Stomach (tissue), 9 donors: ENCODE measurements around the gene REX1BD. TPM values are rescaled to one million over a fixed set of nuclear protein-coding genes. Genes with fewer than 3 reads are reported as not detected.
"Not testable (repeated sequence)": the region's sequence is repeated elsewhere in the genome, so short reads cannot be mapped to it uniquely, and the experiment has no call there.

Source experiments
- DNase-seq, 2 donors: peaks; one replicate each; pipeline versions ENCODE4 v3.0.0 to v3.0.0-alpha.2; 2013 to 2019
- H3K27ac ChIP-seq, 5 donors: fragments of 200-600 bp in 4 of 5; sonication (generic) in 4 of 5; one replicate each; pipeline ENCODE4 v1.5.1; 2013 to 2019; ENCODE audit warnings: mild to moderate bottlenecking in 1 of 5, moderate library complexity in 1 of 5
- H3K27me3 ChIP-seq, 3 donors: fragments of 200-600 bp; sonication (generic); one replicate each; pipeline ENCODE4 v1.5.1; 2017 to 2019; ENCODE audit warnings: mixed run types in 1 of 3
- H3K36me3 ChIP-seq, 4 donors: fragments of 200-600 bp; sonication (generic); 1 replicate in 3 of 4; 2 replicates in 1 of 4; pipeline ENCODE4 v1.5.1; 2016 to 2019
- H3K4me1 ChIP-seq, 4 donors: fragments of 200-600 bp; sonication (generic); one replicate each; pipeline ENCODE4 v1.5.1; 2016 to 2019
- H3K4me3 ChIP-seq, 4 donors: fragments of 200-600 bp; sonication (generic) in 3 of 4; one replicate each; pipeline ENCODE4 v1.5.1; 2016 to 2019; ENCODE audit warnings: mild to moderate bottlenecking in 1 of 4
- H3K9me3 ChIP-seq, 4 donors: fragments of 200-600 bp; sonication (generic); one replicate each; pipeline ENCODE4 v1.5.1; 2016 to 2019
- CTCF ChIP-seq, 7 experiments: fragments of 450-650 bp in 4 of 7; fragments of 200-600 bp in 3 of 7; sonication (generic) in 3 of 7; IDR thresholded peaks; one replicate each; pipeline ENCODE4 v1.5.1; 2016 to 2019; ENCODE audit warnings: antibody characterized with exemption in 7 of 7, control low read depth in 2 of 7, mild to moderate bottlenecking in 1 of 7
- EP300 ChIP-seq: sonication (generic); formaldehyde crosslinking; IDR thresholded peaks from one replicate; pipeline ENCODE4 v1.6.1; 2017; ENCODE audit warnings: antibody characterized with exemption
- POLR2A ChIP-seq, 4 donors: fragments of 450-650 bp; IDR thresholded peaks; one replicate each; pipeline ENCODE4 v1.6.1; 2016; ENCODE audit warnings: antibody characterized with exemption in 4 of 4, control low read depth in 2 of 4, mild to moderate bottlenecking in 1 of 4, moderate library complexity in 1 of 4
- POLR2AphosphoS5 ChIP-seq, 3 donors: sonication (generic); formaldehyde crosslinking; IDR thresholded peaks; one replicate each; pipeline ENCODE4 v1.6.1; 2016; ENCODE audit warnings: antibody characterized with exemption in 3 of 3
- WGBS, 5 donors: extraction: QIAGEN DNeasy Blood & Tissue Kit in 3 of 5; methylation state at CpG; one replicate each; pipeline versions ENCODE4 v1.1.5 to v1.1.7; 2013 to 2018; 5-methylcytosine and 5-hydroxymethylcytosine counted together
- intact Hi-C: fragments of 100-400 bp; cut with DNase I; formaldehyde crosslinking; loops from one replicate; pipeline ENCODE4 v1.15.1; 2023; ENCODE audit warnings: low total_unique reads
- polyA plus RNA-seq, 3 donors: library from polyadenylated mRNA; stranded (reverse); fragments of 200-250 nt; gene quantifications; one replicate each; pipeline ENCODE4 v1.2.3, GENCODE V29; 2013
- total RNA-seq, 5 donors: library from RNA; depleted of rRNA; stranded (reverse); fragments of >200 nt; gene quantifications; one replicate each; pipeline versions ENCODE4 v1.1.0 to v1.2.3, GENCODE V29; 2014 to 2016
- donor health status: healthy with polysubstance abuse.
- donor health status: Bipolar disorder and iron deficiency.
- donor health status: healthy.

REX1BD gene
- total and polyA plus RNA-seq, 8 donors = 15.6 to 483 (median 114) TPM

DNA sequence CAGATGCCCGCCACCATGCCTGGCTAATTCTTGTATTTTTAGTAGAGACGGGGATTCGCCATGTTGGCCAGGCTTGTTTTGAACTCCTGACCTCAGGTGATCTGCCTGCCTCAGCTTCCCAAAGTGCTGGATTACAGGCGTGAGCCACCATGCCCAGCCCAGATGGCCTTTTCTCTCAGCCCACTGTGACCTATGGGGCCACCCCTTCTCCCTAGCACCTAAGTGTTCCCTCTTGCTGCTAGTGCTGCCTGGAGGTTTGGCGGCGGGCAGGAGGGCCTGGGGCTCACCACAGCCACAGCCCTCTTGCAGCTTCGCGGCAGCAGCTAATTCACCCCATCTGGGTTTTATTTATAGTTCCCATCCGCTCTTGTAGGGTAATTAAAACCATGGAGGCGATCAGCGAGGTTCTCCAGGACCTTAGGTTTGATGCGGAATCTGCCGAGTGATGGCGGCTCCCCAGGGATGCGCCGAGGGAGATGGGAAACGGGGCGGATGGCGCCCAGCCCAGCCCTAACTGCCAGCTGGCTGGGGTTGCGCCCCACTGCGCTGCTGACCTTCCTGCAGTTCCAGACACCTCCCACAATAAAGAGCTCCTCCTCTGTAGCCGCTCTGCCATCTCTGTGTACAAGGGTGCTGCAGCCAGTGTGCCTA lies 3.3 kb downstream of the REX1BD start:
- TF ChIP-seq CTCF (IDR thresholded peaks at IDR 0.05) (no peak), POLR2AphosphoS5 (IDR thresholded peaks at IDR 0.05) (no peak), EP300 (no peak), POLR2A (IDR thresholded peaks at IDR 0.05) (no peak)
- H3K9me3 ChIP-seq = no peaks in the 10 kb centered on the region
- no peak for DNase-seq
- H3K27me3 ChIP-seq = peaks cover 0 to 22% (median 14%) of the 10 kb centered on the region in 3 donors
- peaks cover 27 to 58% (median 49%) of the 10 kb centered on the region in 4 donors for H3K4me1 ChIP-seq
- H3K27ac ChIP-seq = no peak overlapping the region
- 93 to 97% (median 96%) methylated on average over 22 of the region's 22 CpGs for WGBS, 5 donors
- H3K36me3 ChIP-seq = peaks cover 8 to 20% (median 16%) of the 10 kb centered on the region in 4 donors
- intact Hi-C loops = loop anchor here (5.0 kb wide), 1 partner anchor 255 kb away; no protein-coding TSS in a partner anchor
- no peak overlapping the region for H3K4me3 ChIP-seq

DNA sequence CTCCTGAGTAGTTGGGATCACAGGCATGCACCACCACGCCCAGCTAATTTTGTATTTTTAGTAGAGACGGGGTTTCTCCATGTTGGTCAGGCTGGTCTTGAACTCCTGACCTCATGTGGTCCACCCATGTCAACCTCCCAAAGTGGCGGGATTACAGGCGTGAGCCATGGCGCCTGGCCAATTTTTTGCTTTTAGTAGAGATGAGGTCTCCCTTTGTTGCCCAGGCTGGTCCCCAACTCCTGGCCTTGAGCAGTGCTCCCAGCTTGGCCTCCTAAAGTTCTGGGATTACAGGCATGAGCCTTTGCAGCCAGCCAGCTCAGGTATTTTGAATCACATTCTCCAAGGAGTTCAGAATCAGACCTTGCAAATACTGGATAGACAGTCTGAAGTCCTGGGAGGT lies 4.1 kb downstream of the REX1BD start:
- intact Hi-C loops = loop anchor here (5.0 kb wide), 1 partner anchor 255 kb away; no protein-coding TSS in a partner anchor
- peaks cover 8 to 20% (median 16%) of the 10 kb centered on the region in 4 donors for H3K36me3 ChIP-seq
- not testable (repeated sequence) for H3K9me3 ChIP-seq, H3K4me3 ChIP-seq, DNase-seq, H3K27ac ChIP-seq
- peaks cover 27 to 58% (median 51%) of the 10 kb centered on the region in 4 donors for H3K4me1 ChIP-seq
- WGBS, 5 donors = 81 to 92% (median 85%) methylated on average over 5 of the region's 5 CpGs
- H3K27me3 ChIP-seq = peaks cover 0 to 30% (median 19%) of the 10 kb centered on the region in 3 donors

GRCh38 chr19:18593367-18594095 lies 4.9 kb downstream of the REX1BD start:
- H3K36me3 ChIP-seq = peaks cover 8 to 20% (median 16%) of the 10 kb centered on the region in 4 donors
- no peaks in the 10 kb centered on the region for H3K9me3 ChIP-seq
- peak overlapping the region in 3 of 5 donors; percentile 26 to 72 (median 60) for H3K27ac ChIP-seq
- WGBS, 5 donors = 25 to 35% (median 31%) methylated on average over 16 to 25 of the region's 25 CpGs
- peaks cover 0 to 38% (median 27%) of the 10 kb centered on the region in 3 donors for H3K27me3 ChIP-seq
- intact Hi-C loops = loop anchor here (5.0 kb wide), 1 partner anchor 254 kb away; no protein-coding TSS in a partner anchor
- DNase-seq = no peak
- H3K4me1 ChIP-seq = peaks cover 27 to 50% (median 43%) of the 10 kb centered on the region in 4 donors
- H3K4me3 ChIP-seq = peak overlapping the region; percentile 38 to 48 (median 42)
- TF ChIP-seq POLR2AphosphoS5 (IDR thresholded peaks at IDR 0.05) (no peak), POLR2A (IDR thresholded peaks at IDR 0.05) (no peak), EP300 (no peak), CTCF (IDR thresholded peaks at IDR 0.05) (no peak)

GRCh38 chr19:18594096-18594823 lies 5.7 kb downstream of the REX1BD start:
- Histone ChIP-seq H3K4me1 (peaks cover 25 to 46% (median 38%) of the 10 kb centered on the region in 4 donors), H3K36me3 (peaks cover 8 to 20% (median 16%) of the 10 kb centered on the region in 4 donors), H3K27me3 (peaks cover 0 to 46% (median 34%) of the 10 kb centered on the region in 3 donors), H3K27ac (peak overlapping the region in 4 of 5 donors; percentile 26 to 72 (median 44)), H3K4me3 (peak overlapping the region; percentile 38 to 48 (median 42)), H3K9me3 (no peaks in the 10 kb centered on the region)
- intact Hi-C loops = loop anchor here (5.0 kb wide), 1 partner anchor 253 kb away; no protein-coding TSS in a partner anchor
- TF ChIP-seq EP300 = no peak
- TF ChIP-seq POLR2AphosphoS5 (IDR thresholded peaks at IDR 0.05) = peak in 2 of 3 donors; percentile 31 to 63
- peak in 5 of 7 experiments; percentile 45 to 97 (median 83) for TF ChIP-seq CTCF (IDR thresholded peaks at IDR 0.05)
- peak; percentile 80 to 95 for DNase-seq
- WGBS, 5 donors = 1 to 2% (median 1%) methylated on average over 11 to 54 of the region's 54 CpGs
